H9 (cell line): Measurements from ENCODE around the gene KLC1. TPM values are rescaled to one million over a fixed set of nuclear protein-coding genes. Genes with fewer than 3 reads are reported as not detected.

Experiments
- DNase-seq: peaks from one replicate; pipeline ENCODE4 v3.0.0-alpha.2; 2017
- H2AFZ ChIP-seq: one replicate; pipeline ENCODE4 v1.6.1; 2013; ENCODE audit warnings: mild to moderate bottlenecking, low read length, control low read depth, moderate library complexity
- H2AK5ac ChIP-seq: 2 replicates; pipeline ENCODE4 v1.6.1; 2013; ENCODE audit warnings: low read length, control low read depth, mixed read lengths; ENCODE audit not compliant: insufficient read length
- H2BK120ac ChIP-seq: one replicate; pipeline ENCODE4 v1.6.1; 2013; ENCODE audit warnings: low read depth, mild to moderate bottlenecking, low read length, control low read depth, inconsistent platforms; ENCODE audit not compliant: poor library complexity, severe bottlenecking
- H2BK12ac ChIP-seq: 2 replicates; pipeline ENCODE4 v1.6.1; 2013; ENCODE audit warnings: low read length, control low read depth, mixed read lengths, low read depth; ENCODE audit not compliant: insufficient read length
- H2BK15ac ChIP-seq: 2 replicates; pipeline ENCODE4 v1.6.1; 2013; ENCODE audit warnings: low read depth, low read length, control low read depth
- H2BK20ac ChIP-seq: one replicate; pipeline ENCODE4 v1.6.1; 2013; ENCODE audit warnings: low read depth, mild to moderate bottlenecking, low read length, control low read depth, inconsistent platforms; ENCODE audit not compliant: poor library complexity, severe bottlenecking
- H2BK5ac ChIP-seq: 2 replicates; pipeline ENCODE4 v1.6.1; 2013; ENCODE audit warnings: low read length, control low read depth, mixed read lengths; ENCODE audit not compliant: insufficient read length
- H3K14ac ChIP-seq: 2 replicates; pipeline ENCODE4 v1.6.1; 2013; ENCODE audit warnings: low read length, control low read depth; ENCODE audit not compliant: insufficient read depth
- H3K18ac ChIP-seq: 2 replicates; pipeline ENCODE4 v1.6.1; 2013; ENCODE audit warnings: low read depth, mild to moderate bottlenecking, mixed read lengths, low read length, control low read depth; ENCODE audit not compliant: insufficient read length
- H3K23ac ChIP-seq: 2 replicates; pipeline ENCODE4 v1.6.1; 2013; ENCODE audit warnings: low read length, control low read depth, mixed read lengths, low read depth; ENCODE audit not compliant: insufficient read length
- H3K23me2 ChIP-seq: 2 replicates; pipeline ENCODE4 v1.6.1; 2013; ENCODE audit warnings: low read depth, mild to moderate bottlenecking, mixed read lengths, low read length, control low read depth; ENCODE audit not compliant: insufficient read length, poor library complexity, severe bottlenecking
- H3K27ac ChIP-seq: 2 replicates; pipeline ENCODE4 v1.5.1; 2013; ENCODE audit warnings: low read length, control low read depth, mixed read lengths, low read depth; ENCODE audit not compliant: insufficient read length
- H3K27me3 ChIP-seq: 2 replicates; pipeline ENCODE4 v1.6.1; 2013; ENCODE audit warnings: low read length, control low read depth, inconsistent platforms; ENCODE audit not compliant: insufficient read depth
- H3K4ac ChIP-seq: 2 replicates; pipeline ENCODE4 v1.6.1; 2013; ENCODE audit warnings: low read depth, mild to moderate bottlenecking, control low read depth, inconsistent platforms, low read length, moderate library complexity
- H3K4me1 ChIP-seq: 2 replicates; pipeline ENCODE4 v1.6.1; 2013; ENCODE audit warnings: low read length, control low read depth, inconsistent platforms; ENCODE audit not compliant: insufficient read depth
- H3K4me2 ChIP-seq: 2 replicates; pipeline ENCODE4 v1.6.1; 2013; ENCODE audit warnings: low read length, control low read depth, mixed read lengths; ENCODE audit not compliant: insufficient read length, insufficient read depth
- H3K56ac ChIP-seq: 2 replicates; pipeline ENCODE4 v1.6.1; 2013; ENCODE audit warnings: low read depth, mild to moderate bottlenecking, mixed read lengths, low read length, control low read depth; ENCODE audit not compliant: insufficient read length
- H3K79me1 ChIP-seq: 2 replicates; pipeline ENCODE4 v1.6.1; 2013; ENCODE audit warnings: low read depth, mild to moderate bottlenecking, moderate library complexity, low read length, control low read depth, inconsistent platforms; ENCODE audit not compliant: insufficient read depth, poor library complexity, severe bottlenecking
- H3K79me2 ChIP-seq: 2 replicates; pipeline ENCODE4 v1.6.1; 2013; ENCODE audit warnings: low read length, control low read depth, inconsistent platforms; ENCODE audit not compliant: insufficient read depth
- H3K9ac ChIP-seq: 2 replicates; pipeline ENCODE4 v1.6.1; 2013; ENCODE audit warnings: low read length, control low read depth, mixed read lengths; ENCODE audit not compliant: insufficient read length; ENCODE audit errors: extremely low read depth
- H3K9me3 ChIP-seq: one replicate; pipeline ENCODE4 v1.6.1; 2013; ENCODE audit warnings: low read depth, low read length, inconsistent platforms; ENCODE audit not compliant: control insufficient read depth
- H3T11ph ChIP-seq: one replicate; pipeline ENCODE4 v1.6.1; 2013; ENCODE audit warnings: mild to moderate bottlenecking, low read length, control low read depth, inconsistent platforms
- H4K20me1 ChIP-seq: one replicate; pipeline ENCODE4 v1.6.1; 2013; ENCODE audit not compliant: control insufficient read depth, insufficient read length, insufficient read depth
- H4K5ac ChIP-seq: 2 replicates; pipeline ENCODE4 v1.6.1; 2013; ENCODE audit warnings: low read depth, mild to moderate bottlenecking, mixed read lengths, low read length, control low read depth; ENCODE audit not compliant: insufficient read length
- H4K8ac ChIP-seq: replicated peaks from 2 replicates; pipeline ENCODE4 v1.6.1; 2013; ENCODE audit warnings: low read length, control low read depth, mixed read lengths, low read depth; ENCODE audit not compliant: insufficient read length
- H4K91ac ChIP-seq: 2 replicates; pipeline ENCODE4 v1.6.1; 2013; ENCODE audit warnings: low read depth, mild to moderate bottlenecking, moderate library complexity, mixed read lengths, low read length, control low read depth; ENCODE audit not compliant: insufficient read length
- H3K27ac Mint-ChIP-seq, 3 experiments: 2 replicates in 2 of 3; 3 replicates in 1 of 3; pipeline ENCODE4 v1.8.0; 2020 to 2021; ENCODE audit warnings: mixed read lengths in 3 of 3, mild to moderate bottlenecking in 1 of 3, moderate library complexity in 1 of 3
- H3K27me3 Mint-ChIP-seq: 2 replicates; pipeline ENCODE4 v1.8.0; 2021; ENCODE audit warnings: low read depth, mild to moderate bottlenecking, moderate library complexity, mixed read lengths
- H3K36me3 Mint-ChIP-seq, 3 experiments: 2 replicates in 2 of 3; 3 replicates in 1 of 3; pipeline ENCODE4 v1.8.0; 2020 to 2021; ENCODE audit warnings: low read depth in 3 of 3, mixed read lengths in 3 of 3; ENCODE audit not compliant: insufficient read depth in 1 of 3
- H3K4me1 Mint-ChIP-seq, 2 experiments: 2 replicates each; pipeline ENCODE4 v1.8.0; 2020; ENCODE audit warnings: mixed read lengths in 2 of 2
- H3K4me3 Mint-ChIP-seq, 2 experiments: 2 replicates in 1 of 2; 3 replicates in 1 of 2; pipeline ENCODE4 v1.8.0; 2020 to 2021; ENCODE audit warnings: mild to moderate bottlenecking in 2 of 2, mixed read lengths in 2 of 2, moderate library complexity in 1 of 2
- H3K9me3 Mint-ChIP-seq, 2 experiments: 2 replicates in 1 of 2; 3 replicates in 1 of 2; pipeline ENCODE4 v1.8.0; 2020; ENCODE audit warnings: mild to moderate bottlenecking in 2 of 2, mixed read lengths in 2 of 2, moderate library complexity in 1 of 2
- WGBS: extraction: QIAGEN DNeasy Blood & Tissue Kit; methylation state at CpG from one replicate; pipeline ENCODE4 v1.1.7; 2013; ENCODE audit warnings: missing lambda C conversion rate, low lambda C conversion rate, mixed read lengths; ENCODE audit not compliant: insufficient read length; ENCODE audit errors: extremely low coverage; 5-methylcytosine and 5-hydroxymethylcytosine counted together
- total RNA-seq: library from RNA; stranded (reverse); gene quantifications from 2 replicates; pipeline ENCODE4 v1.2.1, GENCODE V29; 2021
- TF ChIP-seq, protein P1 (sequence below): fragments of 200-600 bp; sonication (generic); conservative IDR thresholded peaks from 3 replicates; pipeline ENCODE4 v1.8.0; 2021; ENCODE audit warnings: antibody characterized with exemption, mild to moderate bottlenecking

KLC1 gene
- total RNA-seq, 1 experiment from 2014 or later = 143 TPM

DNA sequence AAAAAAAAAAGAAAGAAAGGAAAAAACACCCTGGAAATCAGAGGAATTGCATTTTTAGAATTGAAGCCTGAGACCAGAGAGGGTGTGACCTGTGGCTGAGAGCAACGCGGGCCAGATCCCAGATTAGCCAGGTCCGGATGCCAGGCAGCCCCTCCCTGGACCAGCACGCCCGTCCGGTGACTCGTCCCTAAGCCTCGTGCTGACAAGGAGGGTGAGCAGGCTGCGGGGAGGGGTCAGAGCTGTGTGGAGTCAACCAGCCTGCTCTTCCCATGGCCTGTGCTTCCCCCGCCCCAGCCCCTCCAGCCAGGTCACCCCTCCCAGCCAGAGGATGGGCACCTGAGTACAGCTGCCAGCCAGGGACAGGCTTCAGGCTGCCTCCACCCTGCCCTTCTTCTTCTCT is 4.2 kb upstream of the KLC1 start:
- Mint-ChIP-seq H3K4me1 (peaks cover 9 to 12% of the 10 kb centered on the region in 2 experiments; a peak in 3 of 4 replicates), H3K27me3 (peaks cover 8% of the 10 kb centered on the region), H3K4me3 (no peak overlapping the region), H3K27ac (peak overlapping the region in 1 of 3 experiments; percentile 18; a peak in 1 of 7 replicates), H3K36me3 (no peaks in the 10 kb centered on the region), H3K9me3 (no peaks in the 10 kb centered on the region)
- H2BK5ac ChIP-seq = no peak overlapping the region
- H3K79me2 ChIP-seq = no peaks in the 10 kb centered on the region
- H3K27me3 ChIP-seq = no peaks in the 10 kb centered on the region
- H3T11ph ChIP-seq = no peak overlapping the region
- H3K56ac ChIP-seq = no peak overlapping the region
- H4K5ac ChIP-seq = no peak overlapping the region
- no peak overlapping the region for H2BK12ac ChIP-seq
- TF ChIP-seq, protein P1, sequence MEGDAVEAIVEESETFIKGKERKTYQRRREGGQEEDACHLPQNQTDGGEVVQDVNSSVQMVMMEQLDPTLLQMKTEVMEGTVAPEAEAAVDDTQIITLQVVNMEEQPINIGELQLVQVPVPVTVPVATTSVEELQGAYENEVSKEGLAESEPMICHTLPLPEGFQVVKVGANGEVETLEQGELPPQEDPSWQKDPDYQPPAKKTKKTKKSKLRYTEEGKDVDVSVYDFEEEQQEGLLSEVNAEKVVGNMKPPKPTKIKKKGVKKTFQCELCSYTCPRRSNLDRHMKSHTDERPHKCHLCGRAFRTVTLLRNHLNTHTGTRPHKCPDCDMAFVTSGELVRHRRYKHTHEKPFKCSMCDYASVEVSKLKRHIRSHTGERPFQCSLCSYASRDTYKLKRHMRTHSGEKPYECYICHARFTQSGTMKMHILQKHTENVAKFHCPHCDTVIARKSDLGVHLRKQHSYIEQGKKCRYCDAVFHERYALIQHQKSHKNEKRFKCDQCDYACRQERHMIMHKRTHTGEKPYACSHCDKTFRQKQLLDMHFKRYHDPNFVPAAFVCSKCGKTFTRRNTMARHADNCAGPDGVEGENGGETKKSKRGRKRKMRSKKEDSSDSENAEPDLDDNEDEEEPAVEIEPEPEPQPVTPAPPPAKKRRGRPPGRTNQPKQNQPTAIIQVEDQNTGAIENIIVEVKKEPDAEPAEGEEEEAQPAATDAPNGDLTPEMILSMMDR = no peak
- H3K18ac ChIP-seq = no peak overlapping the region
- H3K79me1 ChIP-seq = no peaks in the 10 kb centered on the region
- H3K4ac ChIP-seq = no peak overlapping the region
- no peak overlapping the region for H4K8ac ChIP-seq
- no peak overlapping the region for H2BK120ac ChIP-seq
- no peak overlapping the region for H4K91ac ChIP-seq
- no peaks in the 10 kb centered on the region for H4K20me1 ChIP-seq
- DNase-seq = peak; percentile 65
- no peak overlapping the region for H2BK20ac ChIP-seq
- H3K27ac ChIP-seq = no peak overlapping the region
- no peak overlapping the region for H2BK15ac ChIP-seq
- H3K23ac ChIP-seq = no peak overlapping the region
- no peak overlapping the region for H3K14ac ChIP-seq
- no peak overlapping the region for H3K4me2 ChIP-seq
- no peaks in the 10 kb centered on the region for H3K9me3 ChIP-seq
- H3K4me1 ChIP-seq = no peaks in the 10 kb centered on the region
- peaks cover 5% of the 10 kb centered on the region for H3K23me2 ChIP-seq
- WGBS = no CpG with 5 or more reads among the region's 10 CpGs
- H2AK5ac ChIP-seq = no peak overlapping the region
- H3K9ac ChIP-seq = no peak overlapping the region
- no peak overlapping the region for H2AFZ ChIP-seq
